Measurements from ENCODE around the gene PITPNC1.
"Not testable (repeated sequence)": the region's sequence is repeated elsewhere in the genome, so short reads cannot be mapped to it uniquely, and the experiment has no call there.

Gene PITPNC1

GRCh38 chr17:67401598-67402504 is 24.8 kb downstream of the PITPNC1 start:
- DNase-seq = no peak

GRCh38 chr17:67403065-67403464 is 26.0 kb downstream of the PITPNC1 start:
- no peak for DNase-seq

DNA sequence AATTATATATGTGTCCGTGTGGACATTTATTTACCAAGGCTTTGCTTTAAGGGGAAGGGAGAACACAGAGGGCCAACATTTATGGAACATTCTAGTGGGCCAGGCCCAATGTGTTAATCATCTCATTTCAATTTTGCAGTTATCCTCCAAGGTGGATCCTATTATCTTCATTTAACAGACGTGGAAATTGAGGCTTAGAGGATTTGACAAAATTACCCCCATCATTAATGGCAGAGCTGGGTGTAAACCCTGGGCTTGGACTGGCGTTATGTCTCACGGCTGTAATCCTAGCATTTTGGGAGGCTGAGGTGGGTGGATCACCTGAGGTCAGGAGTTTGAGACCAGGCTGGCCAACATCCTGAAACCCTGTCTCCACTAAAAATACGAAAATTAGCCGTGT is 26.4 kb downstream of the PITPNC1 start:
- DNase-seq = no peak

- not testable (repeated sequence) for DNase-seq
Measured at GRCh38 chr17:67408455-67408830, 31.4 kb downstream of the PITPNC1 start.

- peak in 1 of 2 donors; percentile 32 for DNase-seq
Measured at GRCh38 chr17:67411397-67411796, 34.3 kb downstream of the PITPNC1 start.

- DNase-seq = no peak
Measured at GRCh38 chr17:67412032-67412431, 35.0 kb downstream of the PITPNC1 start.

GRCh38 chr17:67412941-67413340 is 35.9 kb downstream of the PITPNC1 start:
- DNase-seq = no peak

GRCh38 chr17:67413388-67413787 is 36.3 kb downstream of the PITPNC1 start:
- no peak for DNase-seq

GRCh38 chr17:67414130-67414529 is 37.0 kb downstream of the PITPNC1 start:
- DNase-seq = no peak

DNA sequence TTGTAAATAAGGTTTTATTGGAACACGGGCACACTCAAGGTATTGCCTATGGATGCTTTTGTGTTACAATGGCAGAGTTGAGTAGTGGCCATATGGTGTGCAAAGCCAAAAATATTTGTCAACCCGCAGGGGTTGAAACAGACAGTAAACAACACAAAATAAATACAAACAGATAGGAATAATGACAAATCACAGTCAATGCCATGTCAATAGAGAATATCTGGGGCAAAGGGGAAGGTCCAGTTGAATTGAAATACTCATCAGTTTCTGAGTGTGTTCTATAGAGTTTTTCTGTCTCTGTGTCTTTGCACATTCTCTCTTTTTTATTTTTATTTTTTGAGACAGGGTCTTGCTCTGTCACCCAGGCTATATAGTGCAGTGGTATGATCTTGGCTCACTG is 37.5 kb downstream of the PITPNC1 start:
- no peak for DNase-seq

DNA sequence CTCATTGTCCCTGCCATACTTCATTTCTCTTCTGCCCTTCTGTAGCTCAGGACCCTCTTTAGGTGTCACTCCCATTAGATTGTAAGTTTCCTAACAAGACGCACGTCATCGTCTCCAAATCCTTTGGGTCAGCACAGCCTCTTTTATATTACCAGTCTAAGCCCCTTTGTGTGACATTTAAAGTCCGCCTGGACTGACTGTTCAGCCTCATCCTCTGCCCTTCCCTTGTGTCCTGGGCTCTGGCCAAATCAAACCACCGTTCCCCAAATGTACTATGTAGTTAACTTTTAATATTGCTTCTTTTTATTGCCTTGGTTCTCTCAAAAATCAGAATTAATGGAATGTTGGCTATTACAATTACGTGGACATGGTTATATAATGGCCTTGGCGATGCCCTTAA is 38.2 kb downstream of the PITPNC1 start:
- no peak for DNase-seq

DNA sequence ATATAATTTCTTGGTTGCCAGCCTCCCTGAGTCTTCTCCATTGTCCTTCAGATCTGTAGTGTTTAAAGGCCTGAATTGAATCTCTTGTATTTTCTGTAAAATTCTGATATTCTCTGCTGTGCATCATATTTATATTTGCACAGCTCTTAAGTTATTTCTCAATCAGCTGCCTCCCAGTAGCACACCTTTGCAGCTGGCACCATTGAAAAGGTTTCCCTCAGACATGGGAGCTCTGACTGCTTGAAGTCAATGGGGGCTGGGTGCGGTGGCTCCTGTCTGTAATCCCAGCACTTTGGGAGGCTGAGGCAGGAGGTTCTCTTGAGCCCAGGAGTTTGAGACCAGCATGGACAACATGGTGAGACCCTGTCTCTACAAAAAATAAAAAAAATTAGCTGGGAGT is 40.4 kb downstream of the PITPNC1 start:
- DNase-seq = no peak

- no peak for DNase-seq
Measured at GRCh38 chr17:67420994-67421393, 43.9 kb downstream of the PITPNC1 start.

GRCh38 chr17:67421869-67422273 is 44.8 kb downstream of the PITPNC1 start:
- DNase-seq = peak; percentile 75 to 83

GRCh38 chr17:67422296-67422695 is 45.2 kb downstream of the PITPNC1 start:
- peak; percentile 30 to 38 for DNase-seq

DNA sequence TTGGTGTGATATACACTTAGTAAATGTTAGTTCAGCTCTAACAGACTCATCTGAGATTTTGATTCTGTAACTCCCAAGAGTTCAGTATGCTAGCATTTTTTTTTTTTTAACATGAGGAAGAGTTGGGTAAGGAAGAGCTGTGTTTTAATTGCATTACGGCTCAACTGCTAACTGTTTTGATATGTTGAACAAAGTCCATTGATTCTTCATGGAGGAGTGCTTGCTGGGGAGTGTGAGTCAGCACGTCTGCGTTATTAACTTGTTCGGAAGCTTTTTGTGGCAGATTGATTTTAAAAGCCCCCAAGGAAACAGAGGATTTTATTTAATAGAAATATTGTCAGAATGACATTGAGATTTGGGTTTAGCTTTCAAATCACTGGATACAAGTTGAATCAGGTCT is 45.8 kb downstream of the PITPNC1 start:
- DNase-seq = no peak

- no peak for DNase-seq
Measured at GRCh38 chr17:67425571-67426160, 48.6 kb downstream of the PITPNC1 start.

- no peak for DNase-seq
Measured at GRCh38 chr17:67427424-67427823, 50.3 kb downstream of the PITPNC1 start.

DNA sequence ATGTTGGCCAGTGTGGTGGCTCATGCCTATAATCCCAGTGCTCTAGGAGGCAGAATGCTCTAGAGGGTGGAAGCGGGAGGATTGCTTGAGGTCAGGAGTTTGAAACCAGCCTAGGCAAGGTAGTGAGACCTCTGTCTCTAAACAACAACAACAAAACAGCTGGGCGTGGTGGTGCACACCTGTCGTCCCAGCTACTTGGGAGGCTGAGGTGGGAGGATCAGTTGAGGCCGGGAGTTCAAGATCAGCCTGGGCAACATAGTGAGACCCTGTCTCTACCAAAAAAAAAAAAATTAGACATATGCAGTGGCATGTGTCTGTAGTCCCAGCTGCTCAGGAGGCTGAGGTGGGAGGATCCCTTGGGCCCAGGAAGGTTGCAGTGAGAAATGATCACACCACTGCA is 53.4 kb downstream of the PITPNC1 start:
- not testable (repeated sequence) for DNase-seq

DNA sequence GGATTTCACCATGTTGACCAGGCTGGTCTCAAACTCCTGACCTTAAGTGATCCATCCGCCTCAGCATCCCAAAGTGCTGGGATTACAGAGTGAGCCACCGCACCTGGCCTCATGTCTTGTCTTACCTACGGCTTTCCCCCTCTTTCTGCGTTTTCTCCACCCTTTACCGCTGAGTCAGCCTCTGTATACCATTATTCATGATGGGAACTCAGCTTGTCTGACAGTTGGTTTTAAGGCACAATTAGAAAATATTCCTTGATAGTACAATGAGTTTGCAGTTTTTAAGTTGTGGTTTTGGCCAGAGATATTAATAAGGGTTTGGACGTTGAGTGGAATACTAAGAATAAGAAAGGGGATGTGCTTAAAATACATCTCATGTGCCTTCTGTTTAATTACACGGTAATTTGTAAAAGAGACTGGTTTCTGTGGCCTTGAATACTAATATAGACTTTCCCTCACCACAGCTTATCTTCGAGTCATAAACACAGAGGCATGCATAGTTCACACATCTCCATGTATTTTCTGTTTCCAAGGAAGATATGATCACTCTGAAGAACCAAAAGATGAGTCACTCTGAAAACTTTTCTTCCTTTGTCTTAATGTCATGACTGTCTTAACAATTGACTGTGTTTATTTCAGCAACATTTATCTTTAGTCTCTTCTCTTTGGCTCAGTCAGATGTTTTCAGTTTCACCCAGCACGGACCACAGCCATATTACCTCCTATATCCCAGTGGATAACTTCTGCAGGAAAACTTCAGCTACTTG is 54.4 kb downstream of the PITPNC1 start:
- peak in 1 of 2 donors; percentile 28 for DNase-seq

- DNase-seq = no peak
Measured at GRCh38 chr17:67433248-67433924, 56.3 kb downstream of the PITPNC1 start.

GRCh38 chr17:67434061-67434525 is 57.0 kb downstream of the PITPNC1 start:
- DNase-seq = peak; percentile 74 to 75

DNA sequence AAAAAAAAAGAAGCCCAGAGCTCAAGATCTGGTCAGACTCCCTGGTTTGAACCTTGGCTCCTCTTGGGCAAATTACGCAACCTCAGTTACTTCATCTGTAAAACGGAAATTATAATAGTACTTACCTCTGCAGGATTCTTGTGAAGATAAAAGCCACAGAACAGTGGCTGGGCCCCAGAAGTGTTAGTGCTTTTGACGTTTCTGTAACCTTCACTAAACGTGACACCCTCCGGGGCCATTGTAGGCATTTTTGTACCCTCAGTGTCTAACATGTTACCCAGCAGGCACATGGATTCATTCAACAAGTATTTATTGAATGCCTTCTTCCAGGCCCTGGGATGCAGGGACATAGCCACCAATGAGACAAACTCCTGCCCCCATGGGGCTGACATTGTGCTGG is 58.0 kb downstream of the PITPNC1 start:
- DNase-seq = peak; percentile 77 to 81

Measured in CD4-positive, alpha-beta T cell treated with Interleukin-1 beta for 1 hour (primary cell).